H9 (cell line): Measurements from ENCODE around the gene SENP7. TPM values are rescaled to one million over a fixed set of nuclear protein-coding genes. Genes with fewer than 3 reads are reported as not detected.

Experiments
- DNase-seq: peaks from one replicate; pipeline ENCODE4 v3.0.0-alpha.2; 2017
- H2AFZ ChIP-seq: one replicate; pipeline ENCODE4 v1.6.1; 2013; ENCODE audit warnings: mild to moderate bottlenecking, low read length, control low read depth, moderate library complexity
- H2AK5ac ChIP-seq: 2 replicates; pipeline ENCODE4 v1.6.1; 2013; ENCODE audit warnings: low read length, control low read depth, mixed read lengths; ENCODE audit not compliant: insufficient read length
- H2BK120ac ChIP-seq: one replicate; pipeline ENCODE4 v1.6.1; 2013; ENCODE audit warnings: low read depth, mild to moderate bottlenecking, low read length, control low read depth, inconsistent platforms; ENCODE audit not compliant: poor library complexity, severe bottlenecking
- H2BK12ac ChIP-seq: 2 replicates; pipeline ENCODE4 v1.6.1; 2013; ENCODE audit warnings: low read length, control low read depth, mixed read lengths, low read depth; ENCODE audit not compliant: insufficient read length
- H2BK15ac ChIP-seq: 2 replicates; pipeline ENCODE4 v1.6.1; 2013; ENCODE audit warnings: low read depth, low read length, control low read depth
- H2BK20ac ChIP-seq: one replicate; pipeline ENCODE4 v1.6.1; 2013; ENCODE audit warnings: low read depth, mild to moderate bottlenecking, low read length, control low read depth, inconsistent platforms; ENCODE audit not compliant: poor library complexity, severe bottlenecking
- H2BK5ac ChIP-seq: 2 replicates; pipeline ENCODE4 v1.6.1; 2013; ENCODE audit warnings: low read length, control low read depth, mixed read lengths; ENCODE audit not compliant: insufficient read length
- H3K14ac ChIP-seq: 2 replicates; pipeline ENCODE4 v1.6.1; 2013; ENCODE audit warnings: low read length, control low read depth; ENCODE audit not compliant: insufficient read depth
- H3K18ac ChIP-seq: 2 replicates; pipeline ENCODE4 v1.6.1; 2013; ENCODE audit warnings: low read depth, mild to moderate bottlenecking, mixed read lengths, low read length, control low read depth; ENCODE audit not compliant: insufficient read length
- H3K23ac ChIP-seq: 2 replicates; pipeline ENCODE4 v1.6.1; 2013; ENCODE audit warnings: low read length, control low read depth, mixed read lengths, low read depth; ENCODE audit not compliant: insufficient read length
- H3K23me2 ChIP-seq: 2 replicates; pipeline ENCODE4 v1.6.1; 2013; ENCODE audit warnings: low read depth, mild to moderate bottlenecking, mixed read lengths, low read length, control low read depth; ENCODE audit not compliant: insufficient read length, poor library complexity, severe bottlenecking
- H3K27ac ChIP-seq: 2 replicates; pipeline ENCODE4 v1.5.1; 2013; ENCODE audit warnings: low read length, control low read depth, mixed read lengths, low read depth; ENCODE audit not compliant: insufficient read length
- H3K27me3 ChIP-seq: 2 replicates; pipeline ENCODE4 v1.6.1; 2013; ENCODE audit warnings: low read length, control low read depth, inconsistent platforms; ENCODE audit not compliant: insufficient read depth
- H3K4ac ChIP-seq: 2 replicates; pipeline ENCODE4 v1.6.1; 2013; ENCODE audit warnings: low read depth, mild to moderate bottlenecking, control low read depth, inconsistent platforms, low read length, moderate library complexity
- H3K4me1 ChIP-seq: 2 replicates; pipeline ENCODE4 v1.6.1; 2013; ENCODE audit warnings: low read length, control low read depth, inconsistent platforms; ENCODE audit not compliant: insufficient read depth
- H3K4me2 ChIP-seq: 2 replicates; pipeline ENCODE4 v1.6.1; 2013; ENCODE audit warnings: low read length, control low read depth, mixed read lengths; ENCODE audit not compliant: insufficient read length, insufficient read depth
- H3K56ac ChIP-seq: 2 replicates; pipeline ENCODE4 v1.6.1; 2013; ENCODE audit warnings: low read depth, mild to moderate bottlenecking, mixed read lengths, low read length, control low read depth; ENCODE audit not compliant: insufficient read length
- H3K79me1 ChIP-seq: 2 replicates; pipeline ENCODE4 v1.6.1; 2013; ENCODE audit warnings: low read depth, mild to moderate bottlenecking, moderate library complexity, low read length, control low read depth, inconsistent platforms; ENCODE audit not compliant: insufficient read depth, poor library complexity, severe bottlenecking
- H3K79me2 ChIP-seq: 2 replicates; pipeline ENCODE4 v1.6.1; 2013; ENCODE audit warnings: low read length, control low read depth, inconsistent platforms; ENCODE audit not compliant: insufficient read depth
- H3K9ac ChIP-seq: 2 replicates; pipeline ENCODE4 v1.6.1; 2013; ENCODE audit warnings: low read length, control low read depth, mixed read lengths; ENCODE audit not compliant: insufficient read length; ENCODE audit errors: extremely low read depth
- H3K9me3 ChIP-seq: one replicate; pipeline ENCODE4 v1.6.1; 2013; ENCODE audit warnings: low read depth, low read length, inconsistent platforms; ENCODE audit not compliant: control insufficient read depth
- H3T11ph ChIP-seq: one replicate; pipeline ENCODE4 v1.6.1; 2013; ENCODE audit warnings: mild to moderate bottlenecking, low read length, control low read depth, inconsistent platforms
- H4K20me1 ChIP-seq: one replicate; pipeline ENCODE4 v1.6.1; 2013; ENCODE audit not compliant: control insufficient read depth, insufficient read length, insufficient read depth
- H4K5ac ChIP-seq: 2 replicates; pipeline ENCODE4 v1.6.1; 2013; ENCODE audit warnings: low read depth, mild to moderate bottlenecking, mixed read lengths, low read length, control low read depth; ENCODE audit not compliant: insufficient read length
- H4K8ac ChIP-seq: replicated peaks from 2 replicates; pipeline ENCODE4 v1.6.1; 2013; ENCODE audit warnings: low read length, control low read depth, mixed read lengths, low read depth; ENCODE audit not compliant: insufficient read length
- H4K91ac ChIP-seq: 2 replicates; pipeline ENCODE4 v1.6.1; 2013; ENCODE audit warnings: low read depth, mild to moderate bottlenecking, moderate library complexity, mixed read lengths, low read length, control low read depth; ENCODE audit not compliant: insufficient read length
- H3K27ac Mint-ChIP-seq, 3 experiments: 2 replicates in 2 of 3; 3 replicates in 1 of 3; pipeline ENCODE4 v1.8.0; 2020 to 2021; ENCODE audit warnings: mixed read lengths in 3 of 3, mild to moderate bottlenecking in 1 of 3, moderate library complexity in 1 of 3
- H3K27me3 Mint-ChIP-seq: 2 replicates; pipeline ENCODE4 v1.8.0; 2021; ENCODE audit warnings: low read depth, mild to moderate bottlenecking, moderate library complexity, mixed read lengths
- H3K36me3 Mint-ChIP-seq, 3 experiments: 2 replicates in 2 of 3; 3 replicates in 1 of 3; pipeline ENCODE4 v1.8.0; 2020 to 2021; ENCODE audit warnings: low read depth in 3 of 3, mixed read lengths in 3 of 3; ENCODE audit not compliant: insufficient read depth in 1 of 3
- H3K4me1 Mint-ChIP-seq, 2 experiments: 2 replicates each; pipeline ENCODE4 v1.8.0; 2020; ENCODE audit warnings: mixed read lengths in 2 of 2
- H3K4me3 Mint-ChIP-seq, 2 experiments: 2 replicates in 1 of 2; 3 replicates in 1 of 2; pipeline ENCODE4 v1.8.0; 2020 to 2021; ENCODE audit warnings: mild to moderate bottlenecking in 2 of 2, mixed read lengths in 2 of 2, moderate library complexity in 1 of 2
- H3K9me3 Mint-ChIP-seq, 2 experiments: 2 replicates in 1 of 2; 3 replicates in 1 of 2; pipeline ENCODE4 v1.8.0; 2020; ENCODE audit warnings: mild to moderate bottlenecking in 2 of 2, mixed read lengths in 2 of 2, moderate library complexity in 1 of 2
- CTCF ChIP-seq: fragments of 200-600 bp; sonication (generic); conservative IDR thresholded peaks from 3 replicates; pipeline ENCODE4 v1.8.0; 2021; ENCODE audit warnings: antibody characterized with exemption, mild to moderate bottlenecking
- total RNA-seq: library from RNA; stranded (reverse); gene quantifications from 2 replicates; pipeline ENCODE4 v1.2.1, GENCODE V29; 2021

The SENP7 gene
- total RNA-seq, 1 experiment from 2014 or later = 8.4 TPM

GRCh38 chr3:101278727-101279126 is 234.3 kb downstream of the SENP7 start:
- DNase-seq = no peak
- TF ChIP-seq CTCF = no peak
- H3K27me3 Mint-ChIP-seq = peaks cover 39% of the 10 kb centered on the region

More at GRCh38 chr3:101278727-101279126, 234.3 kb downstream of the SENP7 start:
- H2AK5ac ChIP-seq = no peak overlapping the region
- H2BK20ac ChIP-seq = no peak overlapping the region
- no peaks in the 10 kb centered on the region for H3K79me1 ChIP-seq
- H2BK120ac ChIP-seq = no peak overlapping the region
- H4K8ac ChIP-seq = no peak overlapping the region
- Mint-ChIP-seq H3K4me3 (no peak overlapping the region), H3K36me3 (no peaks in the 10 kb centered on the region), H3K27ac (no peak overlapping the region), H3K9me3 (no peaks in the 10 kb centered on the region), H3K4me1 (peaks cover 15 to 21% of the 10 kb centered on the region in 2 experiments)
- H3K79me2 ChIP-seq = no peaks in the 10 kb centered on the region
- no peak overlapping the region for H3K9ac ChIP-seq
- no peak overlapping the region for H2BK5ac ChIP-seq
- peaks cover 5% of the 10 kb centered on the region; the same call in 1 of the 2 replicates for H3K27me3 ChIP-seq
- H3K4me1 ChIP-seq = no peaks in the 10 kb centered on the region; the same call in 1 of the 2 replicates
- no peak overlapping the region for H4K91ac ChIP-seq
- H4K20me1 ChIP-seq = no peaks in the 10 kb centered on the region
- H4K5ac ChIP-seq = no peak overlapping the region
- no peaks in the 10 kb centered on the region for H3K9me3 ChIP-seq
- no peaks in the 10 kb centered on the region for H3K23me2 ChIP-seq
- no peak overlapping the region for H3K27ac ChIP-seq
- H2BK12ac ChIP-seq = no peak overlapping the region
- no peak overlapping the region for H3K4ac ChIP-seq
- H3K14ac ChIP-seq = no peak overlapping the region
- H2AFZ ChIP-seq = no peak overlapping the region
- no peak overlapping the region for H3K56ac ChIP-seq
- no peak overlapping the region for H3K23ac ChIP-seq
- no peak overlapping the region for H3T11ph ChIP-seq
- no peak overlapping the region for H2BK15ac ChIP-seq
- H3K18ac ChIP-seq = no peak overlapping the region
- H3K4me2 ChIP-seq = no peak overlapping the region

Other genes starting within 250 kb of the SENP7 start
- 0.02 and 0.04 TPM in 2 replicates for gene IMPG2, start 192.6 kb downstream of the SENP7 start, total RNA-seq
- gene TRMT10C, start 48.7 kb upstream of the SENP7 start, total RNA-seq = 53.6 and 58.7 TPM in 2 replicates
- 209 and 216 TPM in 2 replicates for gene PCNP, start 61.0 kb upstream of the SENP7 start, total RNA-seq
- 14.8 and 15.8 TPM in 2 replicates for gene ZBTB11, start 163.9 kb upstream of the SENP7 start, total RNA-seq
- 1,904 and 1,919 TPM in 2 replicates for gene RPL24, start 173.5 kb upstream of the SENP7 start, total RNA-seq
- gene CEP97, start 211.4 kb upstream of the SENP7 start, total RNA-seq = 12.4 and 13.9 TPM in 2 replicates